Stomach (tissue), 9 donors: ENCODE data around the gene RNF220. TPM values are rescaled to one million over a fixed set of nuclear protein-coding genes. Genes with fewer than 3 reads are reported as not detected.

Source experiments
- DNase-seq, 2 donors: peaks; one replicate each; pipeline versions ENCODE4 v3.0.0 to v3.0.0-alpha.2; 2013 to 2019
- H3K27ac ChIP-seq, 5 donors: fragments of 200-600 bp in 4 of 5; sonication (generic) in 4 of 5; one replicate each; pipeline ENCODE4 v1.5.1; 2013 to 2019; ENCODE audit warnings: mild to moderate bottlenecking in 1 of 5, moderate library complexity in 1 of 5
- H3K27me3 ChIP-seq, 3 donors: fragments of 200-600 bp; sonication (generic); one replicate each; pipeline ENCODE4 v1.5.1; 2017 to 2019; ENCODE audit warnings: mixed run types in 1 of 3
- H3K36me3 ChIP-seq, 4 donors: fragments of 200-600 bp; sonication (generic); 1 replicate in 3 of 4; 2 replicates in 1 of 4; pipeline ENCODE4 v1.5.1; 2016 to 2019
- H3K4me1 ChIP-seq, 4 donors: fragments of 200-600 bp; sonication (generic); one replicate each; pipeline ENCODE4 v1.5.1; 2016 to 2019
- H3K4me3 ChIP-seq, 4 donors: fragments of 200-600 bp; sonication (generic) in 3 of 4; one replicate each; pipeline ENCODE4 v1.5.1; 2016 to 2019; ENCODE audit warnings: mild to moderate bottlenecking in 1 of 4
- H3K9me3 ChIP-seq, 4 donors: fragments of 200-600 bp; sonication (generic); one replicate each; pipeline ENCODE4 v1.5.1; 2016 to 2019
- EP300 ChIP-seq: sonication (generic); formaldehyde crosslinking; IDR thresholded peaks from one replicate; pipeline ENCODE4 v1.6.1; 2017; ENCODE audit warnings: antibody characterized with exemption
- POLR2A ChIP-seq, 4 donors: fragments of 450-650 bp; IDR thresholded peaks; one replicate each; pipeline ENCODE4 v1.6.1; 2016; ENCODE audit warnings: antibody characterized with exemption in 4 of 4, control low read depth in 2 of 4, mild to moderate bottlenecking in 1 of 4, moderate library complexity in 1 of 4
- POLR2AphosphoS5 ChIP-seq, 3 donors: sonication (generic); formaldehyde crosslinking; IDR thresholded peaks; one replicate each; pipeline ENCODE4 v1.6.1; 2016; ENCODE audit warnings: antibody characterized with exemption in 3 of 3
- WGBS, 5 donors: extraction: QIAGEN DNeasy Blood & Tissue Kit in 3 of 5; methylation state at CpG; one replicate each; pipeline versions ENCODE4 v1.1.5 to v1.1.7; 2013 to 2018; 5-methylcytosine and 5-hydroxymethylcytosine counted together
- intact Hi-C: fragments of 100-400 bp; cut with DNase I; formaldehyde crosslinking; loops from one replicate; pipeline ENCODE4 v1.15.1; 2023; ENCODE audit warnings: low total_unique reads
- polyA plus RNA-seq, 3 donors: library from polyadenylated mRNA; stranded (reverse); fragments of 200-250 nt; gene quantifications; one replicate each; pipeline ENCODE4 v1.2.3, GENCODE V29; 2013
- total RNA-seq, 5 donors: library from RNA; depleted of rRNA; stranded (reverse); fragments of >200 nt; gene quantifications; one replicate each; pipeline versions ENCODE4 v1.1.0 to v1.2.3, GENCODE V29; 2014 to 2016
- TF ChIP-seq, protein P1 (sequence below), 7 experiments: fragments of 450-650 bp in 4 of 7; fragments of 200-600 bp in 3 of 7; sonication (generic) in 3 of 7; IDR thresholded peaks; one replicate each; pipeline ENCODE4 v1.5.1; 2016 to 2019; ENCODE audit warnings: antibody characterized with exemption in 7 of 7, control low read depth in 2 of 7, mild to moderate bottlenecking in 1 of 7
- donor health status: healthy with polysubstance abuse.
- donor health status: Bipolar disorder and iron deficiency.
- donor health status: healthy.

Gene RNF220
- total and polyA plus RNA-seq, 8 donors: 21.0 to 207 (median 47.2) TPM

DNA sequence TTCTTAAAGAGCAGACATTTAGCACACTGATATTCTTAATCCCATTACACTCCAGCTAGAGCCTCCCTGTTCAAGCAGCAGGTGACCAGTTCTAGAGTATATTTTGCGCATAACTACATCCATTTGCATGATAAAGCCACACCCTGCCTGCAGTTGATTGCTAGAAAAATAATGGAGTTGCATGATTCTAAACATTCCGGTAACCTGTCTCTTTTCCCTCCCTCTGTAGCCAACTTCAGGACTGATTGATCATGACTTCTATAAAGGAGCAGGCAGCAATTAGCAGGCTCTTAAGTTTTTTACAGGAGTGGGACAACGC, 284.4 kb downstream of the RNF220 start:
- no peaks in the 10 kb centered on the region for H3K9me3 ChIP-seq
- H3K27me3 ChIP-seq: no peaks in the 10 kb centered on the region
- 67 to 88% (median 76%) methylated on average over 3 of the region's 3 CpGs for WGBS, 5 donors
- H3K4me3 ChIP-seq: no peak overlapping the region
- H3K36me3 ChIP-seq: no peaks in the 10 kb centered on the region
- H3K27ac ChIP-seq: no peak overlapping the region
- intact Hi-C loops: no loop called here
- no peaks in the 10 kb centered on the region for H3K4me1 ChIP-seq
- no peak for DNase-seq
- TF ChIP-seq POLR2A (IDR thresholded peaks at IDR 0.05) (no peak), EP300 (no peak), POLR2AphosphoS5 (IDR thresholded peaks at IDR 0.05) (no peak)
- TF ChIP-seq, protein P1, sequence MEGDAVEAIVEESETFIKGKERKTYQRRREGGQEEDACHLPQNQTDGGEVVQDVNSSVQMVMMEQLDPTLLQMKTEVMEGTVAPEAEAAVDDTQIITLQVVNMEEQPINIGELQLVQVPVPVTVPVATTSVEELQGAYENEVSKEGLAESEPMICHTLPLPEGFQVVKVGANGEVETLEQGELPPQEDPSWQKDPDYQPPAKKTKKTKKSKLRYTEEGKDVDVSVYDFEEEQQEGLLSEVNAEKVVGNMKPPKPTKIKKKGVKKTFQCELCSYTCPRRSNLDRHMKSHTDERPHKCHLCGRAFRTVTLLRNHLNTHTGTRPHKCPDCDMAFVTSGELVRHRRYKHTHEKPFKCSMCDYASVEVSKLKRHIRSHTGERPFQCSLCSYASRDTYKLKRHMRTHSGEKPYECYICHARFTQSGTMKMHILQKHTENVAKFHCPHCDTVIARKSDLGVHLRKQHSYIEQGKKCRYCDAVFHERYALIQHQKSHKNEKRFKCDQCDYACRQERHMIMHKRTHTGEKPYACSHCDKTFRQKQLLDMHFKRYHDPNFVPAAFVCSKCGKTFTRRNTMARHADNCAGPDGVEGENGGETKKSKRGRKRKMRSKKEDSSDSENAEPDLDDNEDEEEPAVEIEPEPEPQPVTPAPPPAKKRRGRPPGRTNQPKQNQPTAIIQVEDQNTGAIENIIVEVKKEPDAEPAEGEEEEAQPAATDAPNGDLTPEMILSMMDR (IDR thresholded peaks at IDR 0.05): no peak

DNA sequence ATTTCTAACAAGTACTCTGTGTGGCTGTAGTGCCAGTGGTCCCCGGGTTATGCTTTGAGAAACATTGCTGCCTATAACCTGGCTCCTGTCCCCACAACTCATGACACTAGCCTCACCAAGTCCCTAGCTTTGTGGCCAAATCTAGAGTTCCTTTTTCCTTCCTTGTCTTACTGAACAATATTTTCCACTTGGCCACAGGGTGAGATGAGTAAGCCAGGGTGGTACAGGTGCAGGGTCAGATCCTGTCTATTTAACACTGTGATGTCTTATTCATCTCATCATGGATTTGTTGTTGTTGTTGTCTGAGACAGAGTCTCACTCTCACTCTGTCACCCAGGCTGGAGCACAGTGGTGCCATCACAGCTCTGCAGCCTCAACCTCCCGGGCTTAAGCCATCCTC, 288.1 kb downstream of the RNF220 start:
- no peak for TF ChIP-seq POLR2A (IDR thresholded peaks at IDR 0.05)
- TF ChIP-seq EP300: no peak
- TF ChIP-seq POLR2AphosphoS5 (IDR thresholded peaks at IDR 0.05): no peak
- TF ChIP-seq, protein P1 (IDR thresholded peaks at IDR 0.05): no peak

DNA sequence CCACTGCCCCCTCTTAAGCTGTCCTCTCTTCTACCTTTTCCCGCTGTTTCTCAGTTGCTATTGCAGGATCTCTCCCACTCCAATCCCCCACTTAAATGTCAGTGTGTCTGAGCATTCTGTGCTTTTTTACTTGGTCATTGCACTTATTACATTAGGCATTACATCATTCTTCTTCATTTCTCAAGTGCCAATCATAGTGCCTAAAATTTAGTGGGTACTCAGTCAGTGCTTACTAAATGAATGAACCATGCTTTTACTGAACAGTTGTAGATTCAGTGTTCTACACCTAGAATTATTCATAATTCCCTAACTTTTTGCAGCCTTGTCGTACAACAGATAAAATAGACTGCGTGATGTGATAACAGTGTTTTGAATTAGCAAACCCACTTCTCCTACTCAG, 288.8 kb downstream of the RNF220 start:
- 92 to 98% (median 93%) methylated on average over 3 of the region's 3 CpGs for WGBS, 5 donors
- Histone ChIP-seq H3K27me3 (no peaks in the 10 kb centered on the region), H3K27ac (no peak overlapping the region), H3K9me3 (no peaks in the 10 kb centered on the region), H3K4me3 (no peak overlapping the region), H3K4me1 (no peaks in the 10 kb centered on the region), H3K36me3 (no peaks in the 10 kb centered on the region)
- no peak for DNase-seq
- intact Hi-C loops: no loop called here
- TF ChIP-seq EP300 (no peak), POLR2AphosphoS5 (IDR thresholded peaks at IDR 0.05) (no peak), POLR2A (IDR thresholded peaks at IDR 0.05) (no peak)
- TF ChIP-seq, protein P1 (IDR thresholded peaks at IDR 0.05): no peak

More for the DNA sequence above, 288.1 kb downstream of the RNF220 start:
- 77 to 96% (median 88%) methylated on average over 2 of the region's 2 CpGs for WGBS, 5 donors
- DNase-seq: no peak
- no peaks in the 10 kb centered on the region for H3K9me3 ChIP-seq
- no peaks in the 10 kb centered on the region for H3K4me1 ChIP-seq
- H3K36me3 ChIP-seq: no peaks in the 10 kb centered on the region
- H3K4me3 ChIP-seq: no peak overlapping the region
- H3K27ac ChIP-seq: no peak overlapping the region
- no peaks in the 10 kb centered on the region for H3K27me3 ChIP-seq
- intact Hi-C loops: no loop called here

DNA sequence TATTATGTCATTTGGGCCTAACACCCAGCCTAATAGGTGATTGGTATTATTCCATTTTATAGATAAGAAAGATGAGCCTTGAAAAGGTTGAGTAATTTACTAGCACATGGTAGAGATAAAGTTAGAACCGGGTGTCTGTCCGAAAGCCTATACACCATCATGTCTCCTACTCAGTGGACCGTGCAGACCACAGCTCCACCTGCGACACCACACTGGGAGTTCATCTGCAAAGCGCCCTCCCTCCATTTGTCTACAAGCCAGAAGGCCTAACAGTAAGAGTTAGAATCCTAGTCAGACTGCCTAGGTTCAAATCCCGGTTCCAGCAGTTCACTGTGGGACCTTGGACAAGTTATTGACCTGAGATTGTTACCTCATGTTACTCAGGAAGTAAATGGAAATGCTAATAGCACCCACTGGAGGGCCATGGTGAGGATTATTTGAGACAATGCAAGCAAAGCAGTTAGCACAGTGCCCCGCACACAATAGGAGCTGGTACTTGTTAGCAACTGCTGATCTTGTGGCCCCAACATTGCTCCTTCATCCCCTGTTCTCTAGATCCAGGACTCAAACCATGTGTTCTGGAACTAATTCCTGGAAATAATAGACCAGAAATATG, 289.9 kb downstream of the RNF220 start:
- no peaks in the 10 kb centered on the region for H3K4me1 ChIP-seq
- no peak for TF ChIP-seq EP300
- intact Hi-C loops: no loop called here
- H3K9me3 ChIP-seq: no peaks in the 10 kb centered on the region
- no peak overlapping the region for H3K4me3 ChIP-seq
- no peak overlapping the region for H3K27ac ChIP-seq
- no peaks in the 10 kb centered on the region for H3K36me3 ChIP-seq
- H3K27me3 ChIP-seq: no peaks in the 10 kb centered on the region
- 92 to 94% (median 93%) methylated on average over 7 of the region's 7 CpGs for WGBS, 5 donors
- no peak for DNase-seq

DNA sequence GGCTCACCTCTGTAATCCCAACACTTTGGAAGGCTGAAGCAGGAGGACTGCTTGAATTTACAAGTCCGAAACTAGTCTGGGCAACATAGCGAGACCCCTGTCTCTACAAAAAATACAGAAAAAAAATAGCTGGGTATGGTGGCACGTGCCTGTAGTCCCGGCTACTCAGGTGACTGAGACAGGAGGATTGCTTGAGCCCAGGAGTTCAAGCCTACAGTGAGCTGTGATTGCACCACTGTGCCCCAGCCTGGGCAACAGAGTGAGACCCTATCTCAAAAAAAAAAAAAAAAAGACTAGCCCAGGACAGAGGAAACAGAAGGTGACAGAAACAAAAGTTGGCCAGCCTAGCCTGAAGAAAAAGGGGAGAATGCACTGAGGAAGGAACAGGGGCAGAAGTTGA, 290.6 kb downstream of the RNF220 start:
- intact Hi-C loops: no loop called here
- 89 to 97% (median 96%) methylated on average over 4 of the region's 4 CpGs for WGBS, 5 donors
- Histone ChIP-seq H3K9me3 (no peaks in the 10 kb centered on the region), H3K36me3 (no peaks in the 10 kb centered on the region), H3K27me3 (no peaks in the 10 kb centered on the region), H3K27ac (no peak overlapping the region), H3K4me1 (no peaks in the 10 kb centered on the region), H3K4me3 (no peak overlapping the region)
- TF ChIP-seq, protein P1 (IDR thresholded peaks at IDR 0.05): no peak
- TF ChIP-seq POLR2A (IDR thresholded peaks at IDR 0.05): no peak
- TF ChIP-seq EP300: no peak
- TF ChIP-seq POLR2AphosphoS5 (IDR thresholded peaks at IDR 0.05): no peak
- no peak for DNase-seq
